HG02970 (cell line): ENCODE data around the gene FGD4.

Experiments
- ATAC-seq: cut with Tn5 transposase; IDR thresholded peaks from one replicate; pipeline ENCODE4 v1.9.1; 2021; ENCODE audit warnings: mild to moderate bottlenecking, moderate library complexity, moderate number of reproducible peaks; ENCODE audit not compliant: unreplicated experiment, low FRiP score

The FGD4 gene

GRCh38 chr12:32596030-32596429 lies 196.7 kb downstream of the FGD4 start:
- ATAC-seq, result no peak

- ATAC-seq, result no peak
Observed at GRCh38 chr12:32598688-32599087, 199.3 kb downstream of the FGD4 start.

GRCh38 chr12:32600681-32601080 lies 201.3 kb downstream of the FGD4 start:
- ATAC-seq, result no peak

GRCh38 chr12:32603071-32603470 lies 203.7 kb downstream of the FGD4 start:
- ATAC-seq, result no peak

- ATAC-seq, result peak; percentile 70
Observed at GRCh38 chr12:32603858-32604257, 204.5 kb downstream of the FGD4 start.

GRCh38 chr12:32604565-32604964 lies 205.2 kb downstream of the FGD4 start:
- ATAC-seq, result no peak

GRCh38 chr12:32605326-32606095 lies 206.2 kb downstream of the FGD4 start:
- no peak for ATAC-seq

GRCh38 chr12:32606443-32606842 lies 207.1 kb downstream of the FGD4 start:
- ATAC-seq, result no peak

- ATAC-seq, result no peak
Observed at GRCh38 chr12:32609966-32610365, 210.6 kb downstream of the FGD4 start.

- ATAC-seq, result no peak
Observed at GRCh38 chr12:32611986-32612385, 212.6 kb downstream of the FGD4 start.

GRCh38 chr12:32612658-32613614 lies 213.6 kb downstream of the FGD4 start:
- no peak for ATAC-seq

- no peak for ATAC-seq
Observed at GRCh38 chr12:32615441-32615840, 216.1 kb downstream of the FGD4 start.

- ATAC-seq, result no peak
Observed at GRCh38 chr12:32617534-32617933, 218.2 kb downstream of the FGD4 start.

- no peak for ATAC-seq
Observed at GRCh38 chr12:32618115-32618514, 218.8 kb downstream of the FGD4 start.

- no peak for ATAC-seq
Observed at GRCh38 chr12:32627976-32628375, 228.6 kb downstream of the FGD4 start.

GRCh38 chr12:32641287-32641901 lies 242.0 kb downstream of the FGD4 start:
- no peak for ATAC-seq

- no peak for ATAC-seq
Observed at GRCh38 chr12:32644431-32644830, 245.1 kb downstream of the FGD4 start.

- ATAC-seq, result no peak
Observed at GRCh38 chr12:32647275-32647674, 247.9 kb downstream of the FGD4 start.

GRCh38 chr12:32650508-32650907 lies 251.2 kb downstream of the FGD4 start:
- no peak for ATAC-seq

GRCh38 chr12:32651151-32651955 lies 252.0 kb downstream of the FGD4 start:
- no peak for ATAC-seq

GRCh38 chr12:32651956-32652210 lies 252.5 kb downstream of the FGD4 start:
- no peak for ATAC-seq
